Upper lobe of left lung (tissue), 6 donors: ENCODE data around the gene KRT25. TPM values are rescaled to one million over a fixed set of nuclear protein-coding genes. Genes with fewer than 3 reads are reported as not detected.

Experiments used
- ATAC-seq, 2 donors: fragments of 200-7000 bp; cut with Tn5 transposase; one replicate each; pipeline ENCODE4 v1.9.1; 2022; ENCODE audit warnings: mild to moderate bottlenecking in 2 of 2, moderate library complexity in 2 of 2; ENCODE audit not compliant: low FRiP score in 2 of 2
- DNase-seq, 2 donors: peaks; one replicate each; pipeline ENCODE4 v3.0.0-alpha.2; 2019 to 2020
- H3K27ac ChIP-seq, 4 donors: fragments of 200-600 bp; sonication (generic); one replicate each; pipeline ENCODE4 v1.5.1; 2016 to 2019
- H3K27me3 ChIP-seq, 4 donors: fragments of 200-600 bp; sonication (generic); one replicate each; pipeline ENCODE4 v1.5.1; 2017 to 2019
- H3K36me3 ChIP-seq, 4 donors: fragments of 200-600 bp; sonication (generic); one replicate each; pipeline ENCODE4 v1.5.1; 2016 to 2019
- H3K4me1 ChIP-seq, 4 donors: fragments of 200-600 bp; sonication (generic); one replicate each; pipeline ENCODE4 v1.5.1; 2018 to 2019
- H3K4me3 ChIP-seq, 4 donors: fragments of 200-600 bp; sonication (generic); one replicate each; pipeline ENCODE4 v1.5.1; 2017 to 2019; ENCODE audit warnings: mild to moderate bottlenecking in 2 of 4, moderate library complexity in 1 of 4
- H3K9me3 ChIP-seq, 4 donors: fragments of 200-600 bp; sonication (generic); one replicate each; pipeline ENCODE4 v1.5.1; 2018 to 2019
- CTCF ChIP-seq, 6 experiments: fragments of 450-650 bp in 4 of 6; fragments of 200-600 bp in 2 of 6; sonication (generic) in 2 of 6; IDR thresholded peaks; one replicate each; pipeline ENCODE4 v1.5.1; 2016 to 2019; ENCODE audit warnings: antibody characterized with exemption in 6 of 6
- EP300 ChIP-seq, 4 donors: sonication (generic); formaldehyde crosslinking; IDR thresholded peaks; one replicate each; pipeline ENCODE4 v1.5.1; 2017; ENCODE audit warnings: antibody characterized with exemption in 4 of 4, control low read depth in 2 of 4
- POLR2A ChIP-seq, 4 donors: fragments of 450-650 bp; IDR thresholded peaks; one replicate each; pipeline ENCODE4 v1.5.1; 2016 to 2017; ENCODE audit warnings: antibody characterized with exemption in 4 of 4, mild to moderate bottlenecking in 2 of 4
- POLR2AphosphoS5 ChIP-seq, 2 donors: sonication (generic); formaldehyde crosslinking; IDR thresholded peaks; one replicate each; pipeline ENCODE4 v1.5.1; 2017; ENCODE audit warnings: antibody characterized with exemption in 2 of 2
- WGBS, 2 donors: methylation state at CpG; one replicate each; pipeline ENCODE4 v1.1.5; 2017 to 2018; 5-methylcytosine and 5-hydroxymethylcytosine counted together
- total RNA-seq, 6 donors: library from RNA; depleted of rRNA in 4 of 6; stranded (reverse); fragments of >200 nt in 4 of 6; gene quantifications; one replicate each; pipeline versions ENCODE4 v1.1.0 to v1.2.1, GENCODE V29; 2016 to 2021
- donor health status: DM: no; HTN: no; CAD: no; lungs with moderate emphysema.
- donor health status: DM: no; HTN: yes; CAD: no; lungs with severe emphysema.

The KRT25 gene
- total RNA-seq, 6 donors from 2014 or later, result not detected

DNA sequence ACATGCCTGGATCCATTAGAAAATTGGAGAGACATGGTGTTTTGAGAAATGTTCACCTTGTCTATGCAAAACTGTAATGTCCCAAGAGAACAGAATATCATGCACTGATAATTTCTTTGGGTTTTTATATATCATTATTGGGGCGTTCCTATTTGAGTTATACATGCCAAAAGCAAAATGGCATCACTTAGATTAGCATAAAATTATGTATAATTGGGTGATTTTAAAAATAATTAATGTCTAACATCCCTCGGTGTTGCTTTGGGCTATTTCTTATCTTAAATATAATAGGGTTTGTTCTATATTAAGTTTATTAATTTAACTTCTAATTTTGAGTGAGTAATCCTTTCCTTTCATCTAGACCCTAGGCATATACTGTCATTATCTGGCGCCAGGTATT lies 44.7 kb upstream of the KRT25 start, which contains the start of gene KRT28:
TSS of gene KRT28 (minus strand) at position 101 of the 400 bp plus-strand sequence. CDS start at position 35, 66 bp downstream.
- H3K9me3 ChIP-seq, result no peaks in the 10 kb centered on the region
- no peaks in the 10 kb centered on the region for H3K36me3 ChIP-seq
- H3K27ac ChIP-seq, result no peak within 1 kb of the TSS
- peaks cover 0 to 4% (median 0%) of the 10 kb centered on the region in 4 donors for H3K4me1 ChIP-seq
- 77 to 85% methylated on average over 3 of the region's 3 CpGs for WGBS, 2 donors
- ATAC-seq (no peak), DNase-seq (no peak)
- TF ChIP-seq POLR2AphosphoS5 (IDR thresholded peaks at IDR 0.05) (no peak), POLR2A (IDR thresholded peaks at IDR 0.05) (no peak), EP300 (IDR thresholded peaks at IDR 0.05) (no peak), CTCF (IDR thresholded peaks at IDR 0.05) (no peak)
- H3K27me3 ChIP-seq, result no peaks in the 10 kb centered on the region
- H3K4me3 ChIP-seq, result no peak within 1 kb of the TSS

GRCh38 chr17:40796846-40797245 lies 41.7 kb upstream of the KRT25 start:
- H3K27me3 ChIP-seq, result no peaks in the 10 kb centered on the region
- peak in 1 of 2 donors; percentile 62 for DNase-seq

GRCh38 chr17:40795019-40795667 lies 40.0 kb upstream of the KRT25 start:
- WGBS, 2 donors, result 47 to 55% methylated on average over 10 of the region's 10 CpGs
- DNase-seq, result peak in 1 of 2 donors; percentile 45
- Histone ChIP-seq H3K4me1 (peaks cover 0 to 6% (median 0%) of the 10 kb centered on the region in 4 donors), H3K4me3 (no peak overlapping the region), H3K27me3 (no peaks in the 10 kb centered on the region), H3K36me3 (no peaks in the 10 kb centered on the region), H3K9me3 (no peaks in the 10 kb centered on the region), H3K27ac (no peak overlapping the region)
- ATAC-seq, result no peak
- TF ChIP-seq CTCF (IDR thresholded peaks at IDR 0.05), result no peak
- no peak for TF ChIP-seq POLR2AphosphoS5 (IDR thresholded peaks at IDR 0.05)
- TF ChIP-seq POLR2A (IDR thresholded peaks at IDR 0.05), result no peak

More at GRCh38 chr17:40796846-40797245, 41.7 kb upstream of the KRT25 start:
- no peak overlapping the region for H3K4me3 ChIP-seq
- 81 to 85% methylated on average over 27 of the region's 27 CpGs for WGBS, 2 donors
- TF ChIP-seq CTCF (IDR thresholded peaks at IDR 0.05), result no peak
- no peak for TF ChIP-seq POLR2AphosphoS5 (IDR thresholded peaks at IDR 0.05)
- no peak for TF ChIP-seq EP300 (IDR thresholded peaks at IDR 0.05)
- TF ChIP-seq POLR2A (IDR thresholded peaks at IDR 0.05), result no peak
- peaks cover 0 to 3% (median 0%) of the 10 kb centered on the region in 4 donors for H3K4me1 ChIP-seq
- H3K27ac ChIP-seq, result no peak overlapping the region
- no peak for ATAC-seq
- H3K36me3 ChIP-seq, result no peaks in the 10 kb centered on the region
- no peaks in the 10 kb centered on the region for H3K9me3 ChIP-seq

- Histone ChIP-seq H3K9me3 (no peaks in the 10 kb centered on the region), H3K36me3 (no peaks in the 10 kb centered on the region), H3K27ac (no peak overlapping the region), H3K27me3 (no peaks in the 10 kb centered on the region), H3K4me1 (peaks cover 0 to 6% (median 0%) of the 10 kb centered on the region in 4 donors), H3K4me3 (no peak overlapping the region)
- ATAC-seq, result no peak
- 74 to 78% methylated on average over 2 of the region's 2 CpGs for WGBS, 2 donors
- no peak for DNase-seq
- TF ChIP-seq POLR2A (IDR thresholded peaks at IDR 0.05) (no peak), POLR2AphosphoS5 (IDR thresholded peaks at IDR 0.05) (no peak), EP300 (IDR thresholded peaks at IDR 0.05) (no peak), CTCF (IDR thresholded peaks at IDR 0.05) (no peak)
Observed at GRCh38 chr17:40794466-40794865, 39.3 kb upstream of the KRT25 start.

- no peak for TF ChIP-seq POLR2AphosphoS5 (IDR thresholded peaks at IDR 0.05)
- TF ChIP-seq EP300 (IDR thresholded peaks at IDR 0.05), result no peak
- TF ChIP-seq CTCF (IDR thresholded peaks at IDR 0.05), result no peak
- no peak for TF ChIP-seq POLR2A (IDR thresholded peaks at IDR 0.05)
- DNase-seq, result peak in 1 of 2 donors; percentile 5
- no peak for ATAC-seq
- Histone ChIP-seq H3K27ac (no peak overlapping the region), H3K9me3 (no peaks in the 10 kb centered on the region), H3K4me1 (peaks cover 0 to 6% (median 0%) of the 10 kb centered on the region in 4 donors), H3K27me3 (no peaks in the 10 kb centered on the region), H3K36me3 (no peaks in the 10 kb centered on the region), H3K4me3 (no peak overlapping the region)
- 56 to 62% methylated on average over 10 of the region's 10 CpGs for WGBS, 2 donors
Observed at GRCh38 chr17:40793832-40794231, 38.7 kb upstream of the KRT25 start.
